MM.1S (cell line): ENCODE measurements around the gene FLYWCH1.

Experiments
- EZH2 ChIP-seq: fragments of 300-600 bp; sonication (generic); optimal IDR thresholded peaks from 2 replicates; pipeline ENCODE3; 2017; ENCODE audit warnings: low read depth, mild to moderate bottlenecking, antibody characterized with exemption, low read length, mixed read lengths
- TF ChIP-seq, protein P1 (sequence below): fragments of 300-600 bp; sonication (generic); IDR thresholded peaks from 2 replicates; pipeline ENCODE4 v1.5.1; 2016; ENCODE audit warnings: antibody characterized with exemption, low read length, mixed read lengths

DNA sequence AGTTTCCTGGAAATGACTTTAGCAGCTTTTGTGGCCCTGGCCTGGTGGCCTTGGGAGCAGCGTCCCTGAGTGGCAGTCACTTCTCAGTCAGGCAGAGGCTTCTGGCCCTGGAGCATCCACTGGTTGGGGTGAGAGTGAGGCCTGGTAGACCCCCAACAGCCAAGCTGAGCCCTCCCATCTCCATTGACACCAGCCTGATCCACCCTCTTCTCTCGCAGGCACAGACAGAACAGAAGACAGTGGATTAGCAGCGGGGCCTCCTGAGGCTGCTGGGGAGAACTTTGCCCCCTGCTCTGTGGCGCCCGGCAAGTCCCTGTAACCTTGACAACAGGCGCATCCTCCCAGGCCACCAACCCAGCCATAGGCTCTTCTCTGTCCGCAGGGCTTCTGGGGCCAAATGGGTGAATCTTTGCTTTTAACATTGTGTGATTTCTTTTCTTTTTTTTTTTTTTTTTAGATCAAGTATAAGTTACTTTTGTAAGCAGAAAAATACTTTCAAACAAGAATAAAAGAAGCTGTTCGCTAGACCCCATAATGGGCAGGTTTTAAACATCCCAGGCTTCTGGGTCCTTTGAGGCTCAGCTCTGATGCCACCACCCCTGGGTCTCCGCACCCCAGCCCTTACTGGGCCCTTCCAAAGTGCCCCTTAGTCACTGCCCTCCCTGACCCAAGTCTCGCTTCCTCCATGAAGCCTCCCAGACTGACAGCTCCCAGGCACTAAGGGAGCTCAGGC, 12.7 kb upstream of the FLYWCH1 start:
- TF ChIP-seq, protein P1, sequence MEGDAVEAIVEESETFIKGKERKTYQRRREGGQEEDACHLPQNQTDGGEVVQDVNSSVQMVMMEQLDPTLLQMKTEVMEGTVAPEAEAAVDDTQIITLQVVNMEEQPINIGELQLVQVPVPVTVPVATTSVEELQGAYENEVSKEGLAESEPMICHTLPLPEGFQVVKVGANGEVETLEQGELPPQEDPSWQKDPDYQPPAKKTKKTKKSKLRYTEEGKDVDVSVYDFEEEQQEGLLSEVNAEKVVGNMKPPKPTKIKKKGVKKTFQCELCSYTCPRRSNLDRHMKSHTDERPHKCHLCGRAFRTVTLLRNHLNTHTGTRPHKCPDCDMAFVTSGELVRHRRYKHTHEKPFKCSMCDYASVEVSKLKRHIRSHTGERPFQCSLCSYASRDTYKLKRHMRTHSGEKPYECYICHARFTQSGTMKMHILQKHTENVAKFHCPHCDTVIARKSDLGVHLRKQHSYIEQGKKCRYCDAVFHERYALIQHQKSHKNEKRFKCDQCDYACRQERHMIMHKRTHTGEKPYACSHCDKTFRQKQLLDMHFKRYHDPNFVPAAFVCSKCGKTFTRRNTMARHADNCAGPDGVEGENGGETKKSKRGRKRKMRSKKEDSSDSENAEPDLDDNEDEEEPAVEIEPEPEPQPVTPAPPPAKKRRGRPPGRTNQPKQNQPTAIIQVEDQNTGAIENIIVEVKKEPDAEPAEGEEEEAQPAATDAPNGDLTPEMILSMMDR: no peak
- TF ChIP-seq EZH2: no peak
